Measurements from ENCODE around the gene EFHC1.

The EFHC1 gene

DNA sequence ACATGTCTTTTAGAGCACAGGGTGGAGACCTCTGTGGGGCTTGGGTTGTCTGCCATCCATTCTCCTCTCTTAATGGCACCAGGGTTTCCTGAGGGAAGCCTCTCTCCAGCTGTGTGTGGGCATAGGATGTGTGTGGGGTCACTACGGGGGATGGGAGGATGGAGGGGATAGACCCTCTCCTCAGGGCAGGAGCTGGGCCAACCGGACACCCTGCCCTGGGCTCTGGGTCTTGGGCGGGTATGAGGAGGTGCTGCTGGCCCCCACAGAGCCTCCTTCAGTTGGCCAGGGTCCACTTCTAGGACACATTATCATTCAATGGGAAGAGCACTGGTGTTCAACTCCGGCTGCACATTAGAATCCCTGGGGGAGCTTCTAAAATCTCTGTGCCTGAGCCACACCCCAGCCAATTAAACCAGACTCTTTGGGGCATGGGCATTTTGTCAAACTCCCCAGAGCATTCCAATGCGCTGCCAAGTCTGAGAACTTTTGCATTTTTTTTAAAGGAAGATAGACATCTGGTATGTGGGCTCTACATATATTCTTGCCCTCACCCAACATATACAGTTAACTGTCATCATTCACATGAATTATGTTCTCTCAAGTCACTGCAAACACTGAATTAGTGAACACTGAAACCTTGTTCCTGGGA lies 118.2 kb downstream of the EFHC1 start:
- DNase-seq (ENCODE audit: low read depth in 1 of 2, low spot score in 1 of 2): no peak

DNA sequence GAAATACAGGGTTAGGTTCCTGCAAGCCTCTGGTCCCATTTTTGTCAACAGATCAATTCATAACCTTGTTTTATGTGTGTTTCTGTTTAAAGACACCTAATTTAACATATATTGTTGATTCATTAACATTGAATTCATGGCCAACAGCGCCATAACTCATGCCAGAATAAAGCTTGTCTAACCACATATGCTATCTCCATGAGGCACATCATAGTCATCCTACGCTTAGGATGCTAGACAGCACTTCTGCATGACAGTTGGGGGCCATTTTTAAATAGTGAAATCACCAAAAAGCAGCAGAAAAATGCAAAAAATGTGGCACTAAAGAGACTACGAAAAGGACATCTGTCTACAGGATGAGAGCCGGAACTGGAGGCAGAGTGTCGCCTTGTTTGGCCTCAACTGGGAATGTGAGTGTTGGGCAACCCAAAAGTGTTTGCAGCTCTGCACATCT lies 118.8 kb downstream of the EFHC1 start:
- DNase-seq (ENCODE audit: low read depth in 1 of 2, low spot score in 1 of 2): no peak

DNA sequence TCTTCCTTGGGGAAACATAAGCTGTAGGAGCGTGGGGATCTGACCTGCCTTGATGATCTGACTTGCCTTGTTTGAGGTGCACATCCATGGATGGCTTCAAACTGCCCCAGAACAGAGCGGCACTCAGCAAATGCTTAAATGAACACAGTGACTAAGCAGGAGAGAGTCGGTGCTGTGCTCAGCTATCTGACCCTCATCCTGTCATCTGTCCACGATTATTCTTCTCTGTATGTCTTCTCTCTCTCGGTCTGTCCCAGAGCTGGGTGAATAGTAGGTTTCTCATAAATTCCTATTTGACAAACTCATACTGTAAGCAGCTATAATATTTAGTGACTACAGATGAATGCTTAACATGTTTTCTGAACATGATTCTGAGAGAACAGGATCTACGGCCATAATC lies 119.5 kb downstream of the EFHC1 start:
- no peak for DNase-seq (ENCODE audit: low read depth in 1 of 2, low spot score in 1 of 2)

DNA sequence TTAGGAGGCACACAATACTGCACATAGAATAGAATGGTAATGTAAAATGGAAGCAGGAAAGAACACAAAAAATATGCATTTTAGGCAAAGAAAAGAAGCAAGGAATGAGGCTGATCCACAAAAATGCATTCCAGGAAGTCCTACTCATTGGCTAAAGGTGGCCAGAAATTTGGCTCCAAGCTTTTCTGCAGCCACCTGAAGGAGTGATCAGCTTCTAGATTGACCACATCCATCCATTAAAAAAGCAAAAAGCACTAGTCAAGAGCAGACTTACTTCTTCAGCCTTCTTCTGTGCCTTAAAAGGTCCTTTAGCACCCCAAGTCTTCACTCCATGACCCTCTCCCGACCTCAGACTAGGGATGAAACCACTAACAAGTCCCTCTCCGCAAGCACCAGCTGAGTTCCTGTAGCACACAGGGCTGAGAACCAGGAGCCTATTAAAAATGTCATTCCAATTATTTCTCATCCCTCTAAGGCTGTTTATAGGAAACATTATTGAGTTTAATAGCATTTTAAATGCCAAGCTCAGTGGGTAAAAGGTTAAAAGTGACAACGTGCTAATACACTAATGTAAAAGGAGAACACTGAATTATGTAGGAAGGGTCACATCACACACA lies 120.3 kb downstream of the EFHC1 start:
- DNase-seq (ENCODE audit: low read depth in 1 of 2, low spot score in 1 of 2): no peak

DNA sequence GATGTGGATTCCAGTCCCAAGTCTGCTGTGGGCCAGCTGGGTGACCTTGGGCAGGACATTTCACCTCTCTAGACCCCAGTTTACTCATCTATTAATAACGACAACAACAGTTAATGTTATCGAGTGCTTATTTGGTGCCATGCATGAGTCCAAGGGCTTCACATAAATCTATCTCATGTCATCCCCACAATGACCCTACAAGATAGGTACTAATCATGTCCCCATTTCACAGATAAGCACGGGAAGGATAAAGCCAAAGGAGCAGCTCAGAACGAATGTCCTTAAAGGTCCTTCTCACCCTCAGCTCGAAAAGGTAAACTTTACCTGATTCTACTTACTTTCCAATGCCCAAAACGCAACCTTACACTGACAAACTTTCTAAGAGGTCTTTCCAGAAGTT lies 121.0 kb downstream of the EFHC1 start:
- no peak for DNase-seq (ENCODE audit: low read depth in 1 of 2, low spot score in 1 of 2)

DNA sequence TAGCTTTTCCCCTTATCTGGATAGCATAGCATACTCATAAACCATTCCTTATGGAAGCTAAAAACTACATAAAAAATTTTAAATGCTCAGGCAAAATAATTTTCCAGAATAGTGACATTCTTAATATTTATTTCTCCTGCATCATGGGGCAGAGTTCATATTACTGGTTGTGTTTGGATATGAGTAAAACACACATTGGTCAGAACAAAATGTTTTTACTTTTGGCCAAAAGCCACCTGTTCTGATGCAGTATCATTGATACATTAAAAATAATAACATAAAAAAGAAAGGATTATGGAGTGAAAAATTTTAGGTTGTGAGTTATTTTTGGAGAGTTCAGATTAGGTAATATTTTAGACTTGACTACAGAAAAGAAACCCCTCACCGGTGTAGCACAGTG lies 123.1 kb downstream of the EFHC1 start:
- no peak for DNase-seq (ENCODE audit: low read depth in 1 of 2, low spot score in 1 of 2)

DNA sequence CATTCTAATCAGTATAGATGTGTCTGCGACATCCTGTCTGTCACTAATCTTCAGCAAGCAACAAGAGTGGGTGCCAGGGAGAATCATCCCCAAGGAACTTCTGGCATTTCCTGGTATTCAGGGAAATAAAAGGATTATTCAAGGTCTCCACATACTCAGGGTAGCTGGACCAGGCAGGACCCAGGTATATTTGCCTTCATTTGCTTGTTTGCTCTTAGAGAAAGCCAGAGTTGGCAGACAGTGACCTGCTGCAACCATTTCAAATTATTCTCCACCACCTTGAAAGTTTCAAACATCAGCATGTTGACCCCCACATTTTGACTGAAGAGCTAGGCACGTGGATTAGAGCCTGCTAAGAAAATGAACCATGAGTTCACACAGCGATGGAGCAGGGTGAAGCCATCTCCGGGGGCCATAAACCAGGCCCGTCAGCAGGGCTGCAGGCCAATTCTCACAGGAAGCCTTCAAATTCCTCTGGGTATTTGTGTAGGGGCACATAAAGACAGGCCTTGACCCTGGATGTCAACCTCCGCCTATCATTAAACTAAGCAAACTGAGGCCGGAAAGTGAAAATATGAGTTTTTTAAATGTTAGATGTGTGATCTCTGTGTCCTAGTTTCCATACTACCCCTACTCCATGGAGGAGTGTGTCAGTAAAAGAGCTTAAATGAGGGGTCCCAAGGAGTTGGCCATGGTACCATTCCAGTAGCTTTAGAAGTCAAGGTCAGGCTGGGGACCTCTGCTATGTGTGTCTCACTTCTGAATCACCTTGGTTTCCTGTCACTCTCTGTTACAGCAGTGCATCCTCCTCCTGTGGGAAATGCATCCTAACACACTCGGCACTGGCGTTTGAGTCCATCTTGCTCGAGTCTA lies 123.8 kb downstream of the EFHC1 start:
- no peak for DNase-seq (ENCODE audit: low read depth in 1 of 2, low spot score in 1 of 2)

DNA sequence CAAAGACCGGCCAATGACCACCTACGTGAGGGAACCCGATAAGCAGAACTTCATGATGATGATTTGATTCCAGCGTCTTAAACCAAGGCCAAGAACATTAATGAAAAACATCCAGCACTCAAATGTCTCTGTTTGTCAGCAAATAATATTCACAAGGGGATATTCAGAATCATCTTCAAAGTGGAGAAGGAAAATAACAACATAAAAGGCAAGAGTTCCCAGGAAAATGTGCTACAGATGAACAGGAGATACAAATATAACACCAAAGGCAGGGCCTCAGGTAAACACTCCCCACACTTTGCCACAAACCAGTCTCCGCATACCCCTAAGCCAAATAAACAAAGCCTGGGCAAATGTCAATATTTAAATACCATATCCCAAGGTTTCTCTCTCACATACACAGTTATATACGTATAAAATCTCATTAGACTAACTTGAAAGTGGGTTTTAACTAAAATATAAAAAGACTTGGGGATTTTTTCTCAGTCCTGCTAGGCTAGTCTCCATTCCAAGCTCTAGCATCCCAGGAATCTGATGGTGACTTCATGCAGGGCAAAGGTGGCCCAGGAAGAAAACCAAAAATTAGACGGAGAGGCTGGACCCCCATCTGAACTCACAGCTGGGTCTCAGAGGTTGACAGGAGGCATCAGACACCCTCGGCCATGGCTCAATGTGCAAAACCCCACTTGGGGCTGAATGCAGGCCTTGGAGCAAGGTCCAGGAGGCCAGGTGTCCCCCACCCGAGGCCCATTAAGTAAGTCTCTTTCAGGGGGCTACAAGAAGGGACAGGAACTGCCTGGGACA lies 124.7 kb downstream of the EFHC1 start:
- DNase-seq (ENCODE audit: low read depth in 1 of 2, low spot score in 1 of 2): no peak

DNA sequence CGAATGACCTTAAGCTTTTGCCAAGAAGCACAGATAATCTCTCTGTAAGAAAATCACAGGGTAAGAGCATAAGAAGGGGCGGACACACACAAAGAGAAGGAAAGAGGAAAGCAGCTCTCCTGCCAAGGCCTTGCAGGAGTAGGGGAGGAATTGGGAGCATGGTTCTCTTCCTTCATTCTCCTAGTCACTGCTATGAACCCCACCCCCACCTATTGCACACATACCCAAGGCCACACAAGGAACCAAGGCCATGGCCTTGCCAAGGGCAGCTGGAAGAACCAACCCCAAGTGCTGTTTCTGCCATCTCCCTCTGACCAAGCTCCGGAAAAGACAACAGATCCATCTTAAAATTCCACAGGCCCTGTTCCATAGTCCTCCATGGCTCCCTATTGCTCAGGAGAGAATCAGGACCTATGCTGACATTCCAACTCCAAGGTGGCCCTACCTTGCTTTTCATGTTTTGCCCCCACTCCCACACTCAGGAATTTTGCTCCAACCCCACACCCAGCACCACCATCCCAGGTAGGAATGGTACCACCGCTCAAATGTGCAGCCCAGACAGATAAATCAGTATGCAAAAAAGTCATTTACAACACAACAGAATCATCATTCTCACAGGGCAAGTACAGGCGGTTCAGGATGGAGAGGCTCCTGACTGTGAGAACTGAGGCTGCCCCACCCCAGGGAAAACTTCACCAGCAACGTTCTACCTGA lies 125.4 kb downstream of the EFHC1 start:
- DNase-seq (ENCODE audit: low read depth in 1 of 2, low spot score in 1 of 2): no peak

DNA sequence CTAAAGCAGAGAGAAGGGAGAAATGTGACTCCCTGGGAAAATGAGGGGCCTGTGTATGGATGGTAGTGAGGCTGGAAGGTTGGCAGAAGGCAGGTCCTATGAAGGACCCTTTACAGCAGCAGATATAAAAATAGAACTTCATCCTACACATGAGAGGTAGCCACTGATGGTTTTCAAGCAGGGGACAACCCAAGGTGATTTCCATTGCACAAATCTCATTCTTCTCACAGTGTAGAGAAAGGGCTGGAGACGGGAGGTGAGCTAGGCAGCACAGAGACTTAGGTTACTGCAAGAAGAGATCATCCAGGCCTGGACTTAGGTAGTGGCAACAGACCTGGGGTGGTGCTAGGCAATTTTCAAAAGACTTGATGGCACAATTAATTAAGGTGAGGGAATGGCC lies 126.0 kb downstream of the EFHC1 start:
- no peak for DNase-seq (ENCODE audit: low read depth in 1 of 2, low spot score in 1 of 2)

DNA sequence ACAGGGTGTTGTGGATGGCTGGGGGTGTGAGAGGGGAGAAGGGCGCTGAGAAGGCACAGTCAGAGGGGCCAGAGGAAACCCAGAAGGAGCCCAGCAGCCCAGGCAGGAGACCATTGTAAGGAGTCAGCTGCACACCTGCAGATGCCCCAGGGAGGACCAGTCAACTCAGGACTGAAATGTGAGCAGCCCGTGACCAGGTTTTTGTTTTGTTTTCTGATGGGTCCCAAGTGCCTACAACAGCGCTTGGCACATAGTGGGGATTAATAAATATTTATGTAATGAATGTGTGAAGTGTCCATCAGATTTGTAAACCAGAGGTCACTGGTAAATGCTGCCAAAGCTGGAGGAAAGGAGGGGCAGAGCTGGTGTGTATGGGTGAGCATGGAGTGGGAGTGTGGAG lies 126.5 kb downstream of the EFHC1 start:
- DNase-seq (ENCODE audit: low read depth in 1 of 2, low spot score in 1 of 2): no peak

DNA sequence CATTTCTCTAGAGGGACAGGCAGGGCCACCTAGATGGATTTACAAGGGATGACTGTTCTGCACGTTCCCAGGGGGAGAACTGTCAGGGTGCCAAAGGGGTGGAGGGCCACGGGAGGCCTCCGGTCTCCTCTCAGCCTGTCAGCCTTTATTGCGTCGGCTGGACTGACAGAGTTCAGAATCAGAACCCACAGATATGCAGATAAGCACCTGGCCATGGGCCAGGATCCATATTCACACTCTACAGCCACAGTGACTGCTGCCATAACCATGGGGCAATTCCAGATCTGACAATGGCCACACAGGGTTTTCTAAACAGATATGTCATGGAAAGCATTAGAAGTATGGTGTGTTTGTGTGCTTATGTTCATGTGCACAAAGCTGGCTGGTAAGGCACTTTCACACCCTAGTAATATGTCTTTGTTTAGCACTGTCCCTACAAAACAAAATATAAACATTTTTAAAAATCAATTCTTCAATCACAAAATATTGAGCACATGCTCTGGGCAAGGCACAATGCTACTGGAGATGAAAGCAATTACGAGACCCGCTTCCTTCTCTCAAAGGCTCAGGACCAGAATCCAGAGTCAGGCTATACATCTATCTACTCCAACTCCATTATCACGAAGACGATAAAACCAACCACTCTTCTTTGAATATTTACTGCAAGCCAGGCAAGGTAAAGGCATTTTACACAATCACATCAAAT lies 127.7 kb downstream of the EFHC1 start:
- DNase-seq (ENCODE audit: low read depth in 1 of 2, low spot score in 1 of 2): no peak

DNA sequence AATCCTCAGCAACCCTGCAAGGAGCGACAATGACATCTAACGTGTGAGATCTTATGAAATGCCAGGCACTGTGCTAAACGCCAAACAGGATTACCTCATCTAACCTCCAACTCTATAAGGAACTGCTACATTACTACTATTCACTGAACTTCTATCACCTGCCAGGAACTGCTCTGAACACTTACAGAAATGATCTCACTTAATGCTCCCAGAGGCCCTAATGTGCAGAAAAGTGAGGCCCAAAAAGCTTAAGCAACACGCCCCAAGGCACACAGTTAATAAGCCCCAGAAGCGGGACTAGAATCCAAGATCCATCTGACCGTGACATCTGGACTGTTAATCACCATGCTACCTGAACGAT lies 128.2 kb downstream of the EFHC1 start:
- DNase-seq (ENCODE audit: low read depth in 1 of 2, low spot score in 1 of 2): no peak

DNA sequence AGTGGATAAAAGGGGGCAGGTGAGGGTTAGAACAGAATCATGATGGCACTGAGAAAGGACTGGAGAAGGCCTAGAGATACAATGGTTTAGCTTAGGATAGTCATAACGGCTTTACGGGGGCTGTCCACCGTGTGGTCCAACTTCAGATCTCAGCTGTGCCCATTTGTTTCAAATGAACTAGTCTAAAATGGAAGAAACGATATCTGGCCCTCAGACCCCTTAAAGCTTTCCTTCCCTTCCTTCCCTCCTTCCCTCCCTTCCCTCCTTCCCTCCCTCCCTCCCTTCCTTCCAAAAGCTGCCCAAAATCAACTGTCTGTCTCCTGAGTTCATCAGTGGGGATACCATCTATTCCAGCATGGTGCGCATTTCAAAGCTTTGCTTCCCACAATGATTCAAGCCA lies 128.9 kb downstream of the EFHC1 start:
- no peak for DNase-seq (ENCODE audit: low read depth in 1 of 2, low spot score in 1 of 2)

DNA sequence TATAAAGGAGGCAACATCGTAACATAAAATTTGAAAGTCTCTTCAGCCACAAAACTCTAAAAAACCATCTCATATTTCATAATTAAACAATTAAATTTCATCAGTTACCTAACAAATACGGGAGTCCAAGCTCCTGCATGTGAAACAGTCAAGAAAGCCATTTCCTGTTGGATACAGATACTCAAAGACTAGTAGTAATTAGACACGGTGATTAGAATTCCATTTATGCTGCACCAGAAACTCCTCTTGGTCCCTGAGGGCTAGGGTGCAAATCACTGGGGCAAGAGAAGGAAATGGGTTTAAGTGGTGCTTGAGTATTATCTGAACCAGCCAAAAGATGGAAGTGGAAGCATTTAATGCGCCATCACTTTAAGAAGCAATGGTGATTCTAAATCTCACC lies 129.3 kb downstream of the EFHC1 start:
- DNase-seq (ENCODE audit: low read depth in 1 of 2, low spot score in 1 of 2): no peak

DNA sequence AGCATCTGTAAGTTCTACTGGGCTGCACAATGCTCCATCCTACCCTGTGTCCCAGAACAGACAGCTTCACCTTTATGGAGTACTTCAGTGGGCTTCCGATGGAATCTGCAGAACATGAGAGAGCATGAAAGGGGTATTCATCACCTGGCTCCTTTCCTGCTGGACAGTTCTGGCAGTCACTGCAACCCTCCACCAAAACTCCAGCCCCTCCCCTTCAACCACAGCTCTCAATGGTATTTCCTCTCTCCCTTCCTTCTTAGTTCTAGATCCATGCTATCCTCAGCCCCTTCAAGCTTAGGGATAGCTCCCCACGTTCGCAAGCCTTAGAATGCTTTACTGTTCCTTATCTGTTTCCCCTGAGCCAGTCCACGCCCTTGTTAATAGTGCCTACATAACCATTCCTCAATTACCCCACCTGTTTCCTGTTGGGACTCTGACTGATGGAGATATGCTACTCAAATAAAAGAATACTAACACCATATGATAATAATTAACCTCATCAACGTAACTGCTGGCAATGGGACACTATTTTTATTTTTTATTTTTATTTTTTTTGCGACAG lies 130.0 kb downstream of the EFHC1 start:
- DNase-seq (ENCODE audit: low read depth in 1 of 2, low spot score in 1 of 2): no peak

DNA sequence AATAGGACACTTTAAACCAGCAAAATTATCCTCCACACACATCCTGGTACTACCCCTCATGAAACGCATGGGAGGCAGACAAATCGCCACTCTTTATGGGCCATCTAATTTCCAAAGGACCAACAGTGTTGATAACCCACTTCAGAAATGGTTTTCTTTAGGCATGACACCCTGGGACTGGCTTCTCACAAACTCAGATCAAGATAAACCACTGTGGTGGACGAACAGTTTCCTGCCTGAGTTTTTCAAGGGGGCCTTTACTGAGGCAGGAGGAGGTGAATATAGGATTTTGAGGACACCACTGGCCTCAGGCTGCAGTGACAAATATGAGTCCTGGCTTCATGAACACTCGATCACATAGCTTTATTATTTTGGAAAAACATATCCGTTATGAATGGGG lies 130.7 kb downstream of the EFHC1 start:
- DNase-seq (ENCODE audit: low read depth in 1 of 2, low spot score in 1 of 2): no peak

DNA sequence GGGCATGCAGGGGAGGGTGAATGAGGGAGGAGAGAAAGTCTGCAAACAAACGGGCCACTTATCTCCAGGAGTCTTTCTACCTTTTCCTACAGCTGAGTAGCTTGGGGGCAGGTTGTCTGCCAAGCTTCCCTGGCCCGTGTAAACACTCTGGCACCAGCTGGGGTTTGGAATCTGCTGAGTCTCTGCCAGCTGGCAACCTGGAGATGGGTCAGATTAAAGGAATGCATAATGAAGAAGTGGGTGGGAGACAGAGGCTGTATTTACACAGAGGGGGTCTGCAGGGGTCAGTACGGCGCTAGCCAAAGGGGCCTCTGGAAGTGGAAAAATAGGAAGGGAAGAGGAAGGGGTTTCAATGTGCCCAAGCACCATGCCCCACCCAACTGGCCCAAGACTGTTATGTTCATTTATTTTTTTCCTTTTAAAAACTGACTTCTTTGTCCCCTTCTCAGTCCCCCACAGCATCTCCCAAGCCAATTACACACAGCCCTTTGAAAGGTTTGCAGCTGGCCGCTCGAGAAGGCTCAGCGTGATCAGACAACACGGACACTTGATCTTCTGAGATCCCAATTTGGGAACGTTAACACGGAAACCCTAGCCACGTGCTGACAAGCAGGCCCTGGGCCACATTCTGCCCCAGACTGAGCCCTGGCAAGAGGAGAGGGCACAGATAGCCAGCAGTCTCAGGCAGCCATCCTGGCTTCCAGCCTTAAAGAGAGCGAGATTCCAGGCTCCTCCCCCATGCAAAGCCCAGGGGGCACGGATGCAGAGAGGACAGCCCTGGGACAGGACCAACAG lies 131.5 kb downstream of the EFHC1 start:
- DNase-seq (ENCODE audit: low read depth in 1 of 2, low spot score in 1 of 2): no peak

DNA sequence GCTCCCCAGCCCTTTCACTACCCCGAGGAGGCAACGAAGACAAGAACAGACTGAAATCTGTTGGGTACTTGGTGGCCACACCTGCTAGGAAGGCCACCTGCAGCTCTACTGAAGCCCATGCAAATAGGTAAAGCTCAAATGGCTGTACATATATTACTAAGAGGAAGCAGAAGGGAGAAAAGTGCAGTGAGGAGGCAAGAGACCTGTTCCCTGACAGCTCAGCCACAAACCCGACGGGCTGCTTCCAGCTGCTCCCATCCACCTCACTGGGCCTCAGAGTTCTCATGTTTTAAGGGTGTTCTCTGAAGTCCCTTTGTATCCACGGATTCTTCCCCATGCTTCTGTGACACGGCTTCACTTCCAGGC lies 132.1 kb downstream of the EFHC1 start:
- DNase-seq (ENCODE audit: low read depth in 1 of 2, low spot score in 1 of 2): no peak
